Nephron (organoid): ENCODE results near the gene SLC15A3.

Experiments
- H3K27ac Mint-ChIP-seq, 3 experiments: 2 replicates each; pipeline ENCODE4 v1.8.0; 2020; ENCODE audit warnings: mixed read lengths in 3 of 3, mild to moderate bottlenecking in 2 of 3, moderate library complexity in 1 of 3
- H3K27me3 Mint-ChIP-seq: 2 replicates; pipeline ENCODE4 v1.8.0; 2021; ENCODE audit warnings: low read depth, mild to moderate bottlenecking, moderate library complexity, mixed read lengths
- H3K36me3 Mint-ChIP-seq: 2 replicates; pipeline ENCODE4 v1.8.0; 2020; ENCODE audit warnings: low read depth, mixed read lengths
- H3K4me1 Mint-ChIP-seq: 2 replicates; pipeline ENCODE4 v1.8.0; 2020; ENCODE audit warnings: mixed read lengths
- H3K4me3 Mint-ChIP-seq, 3 experiments: 2 replicates each; pipeline ENCODE4 v1.8.0; 2020; ENCODE audit warnings: mild to moderate bottlenecking in 3 of 3, mixed read lengths in 3 of 3, moderate library complexity in 2 of 3
- H3K9me3 Mint-ChIP-seq: 2 replicates; pipeline ENCODE4 v1.8.0; 2020; ENCODE audit warnings: mixed read lengths
- TF ChIP-seq, protein P1 (sequence below), 3 experiments: fragments of 200-600 bp; sonication (generic); IDR thresholded peaks; one replicate each; pipeline ENCODE4 v1.5.0; 2021; ENCODE audit warnings: antibody characterized with exemption in 3 of 3; ENCODE audit not compliant: unreplicated experiment in 3 of 3

Gene SLC15A3

DNA sequence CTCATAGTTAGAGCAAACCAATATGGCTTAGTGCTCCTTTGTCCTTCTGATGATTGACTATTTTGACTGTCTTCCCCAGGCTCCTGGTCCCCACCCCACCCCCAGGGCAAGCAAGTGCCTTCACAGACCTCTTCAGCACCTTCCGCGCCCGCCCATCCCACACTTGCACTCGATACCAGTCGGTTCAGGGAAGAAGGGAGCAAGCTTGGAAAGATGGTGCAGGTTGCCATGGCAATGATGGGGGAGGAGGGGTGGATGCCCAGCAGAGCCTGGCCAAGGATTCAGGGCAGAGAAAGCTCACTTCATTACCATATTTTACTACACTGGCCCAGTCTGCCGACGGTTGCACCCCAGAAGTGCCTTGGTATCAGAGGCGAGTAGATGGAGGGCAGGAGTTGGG lies 25.5 kb downstream of the SLC15A3 start:
- Mint-ChIP-seq H3K4me1 (peaks cover 35% of the 10 kb centered on the region), H3K36me3 (peaks cover 49% of the 10 kb centered on the region), H3K27me3 (peaks cover 8% of the 10 kb centered on the region), H3K27ac (no peak overlapping the region), H3K9me3 (no peaks in the 10 kb centered on the region), H3K4me3 (peak overlapping the region; percentile 93 to 94 (median 93))
- TF ChIP-seq, protein P1, sequence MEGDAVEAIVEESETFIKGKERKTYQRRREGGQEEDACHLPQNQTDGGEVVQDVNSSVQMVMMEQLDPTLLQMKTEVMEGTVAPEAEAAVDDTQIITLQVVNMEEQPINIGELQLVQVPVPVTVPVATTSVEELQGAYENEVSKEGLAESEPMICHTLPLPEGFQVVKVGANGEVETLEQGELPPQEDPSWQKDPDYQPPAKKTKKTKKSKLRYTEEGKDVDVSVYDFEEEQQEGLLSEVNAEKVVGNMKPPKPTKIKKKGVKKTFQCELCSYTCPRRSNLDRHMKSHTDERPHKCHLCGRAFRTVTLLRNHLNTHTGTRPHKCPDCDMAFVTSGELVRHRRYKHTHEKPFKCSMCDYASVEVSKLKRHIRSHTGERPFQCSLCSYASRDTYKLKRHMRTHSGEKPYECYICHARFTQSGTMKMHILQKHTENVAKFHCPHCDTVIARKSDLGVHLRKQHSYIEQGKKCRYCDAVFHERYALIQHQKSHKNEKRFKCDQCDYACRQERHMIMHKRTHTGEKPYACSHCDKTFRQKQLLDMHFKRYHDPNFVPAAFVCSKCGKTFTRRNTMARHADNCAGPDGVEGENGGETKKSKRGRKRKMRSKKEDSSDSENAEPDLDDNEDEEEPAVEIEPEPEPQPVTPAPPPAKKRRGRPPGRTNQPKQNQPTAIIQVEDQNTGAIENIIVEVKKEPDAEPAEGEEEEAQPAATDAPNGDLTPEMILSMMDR (IDR thresholded peaks at IDR 0.05; ENCODE audit: unreplicated experiment in 3 of 3) = no peak

DNA sequence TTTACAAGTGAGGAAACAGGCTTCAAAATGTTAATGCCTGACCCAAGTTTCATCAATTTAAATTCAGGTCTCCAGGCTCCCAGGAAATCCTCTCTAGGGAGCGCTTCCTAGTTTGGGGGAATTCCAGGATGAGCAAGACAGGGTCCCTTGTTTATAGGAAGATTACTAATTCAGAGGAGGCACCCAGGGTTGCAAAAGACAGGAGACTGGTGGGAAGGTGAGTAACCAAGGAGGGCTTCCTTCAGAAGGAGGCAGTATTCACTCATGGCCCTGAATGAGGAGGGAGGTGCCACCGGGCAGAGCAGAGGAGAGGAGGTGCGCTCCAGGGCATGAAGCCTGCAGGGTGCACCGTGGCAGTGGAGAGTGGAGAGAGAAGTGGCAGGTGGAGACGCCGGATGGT lies 26.1 kb downstream of the SLC15A3 start:
- H3K27me3 Mint-ChIP-seq = peaks cover 8% of the 10 kb centered on the region
- no peak overlapping the region for H3K27ac Mint-ChIP-seq
- H3K4me1 Mint-ChIP-seq = peaks cover 35% of the 10 kb centered on the region
- H3K4me3 Mint-ChIP-seq = peak overlapping the region; percentile 93 to 94 (median 93)
- no peaks in the 10 kb centered on the region for H3K9me3 Mint-ChIP-seq
- TF ChIP-seq, protein P1 (IDR thresholded peaks at IDR 0.05; ENCODE audit: unreplicated experiment in 3 of 3) = no peak
- peaks cover 48% of the 10 kb centered on the region for H3K36me3 Mint-ChIP-seq

DNA sequence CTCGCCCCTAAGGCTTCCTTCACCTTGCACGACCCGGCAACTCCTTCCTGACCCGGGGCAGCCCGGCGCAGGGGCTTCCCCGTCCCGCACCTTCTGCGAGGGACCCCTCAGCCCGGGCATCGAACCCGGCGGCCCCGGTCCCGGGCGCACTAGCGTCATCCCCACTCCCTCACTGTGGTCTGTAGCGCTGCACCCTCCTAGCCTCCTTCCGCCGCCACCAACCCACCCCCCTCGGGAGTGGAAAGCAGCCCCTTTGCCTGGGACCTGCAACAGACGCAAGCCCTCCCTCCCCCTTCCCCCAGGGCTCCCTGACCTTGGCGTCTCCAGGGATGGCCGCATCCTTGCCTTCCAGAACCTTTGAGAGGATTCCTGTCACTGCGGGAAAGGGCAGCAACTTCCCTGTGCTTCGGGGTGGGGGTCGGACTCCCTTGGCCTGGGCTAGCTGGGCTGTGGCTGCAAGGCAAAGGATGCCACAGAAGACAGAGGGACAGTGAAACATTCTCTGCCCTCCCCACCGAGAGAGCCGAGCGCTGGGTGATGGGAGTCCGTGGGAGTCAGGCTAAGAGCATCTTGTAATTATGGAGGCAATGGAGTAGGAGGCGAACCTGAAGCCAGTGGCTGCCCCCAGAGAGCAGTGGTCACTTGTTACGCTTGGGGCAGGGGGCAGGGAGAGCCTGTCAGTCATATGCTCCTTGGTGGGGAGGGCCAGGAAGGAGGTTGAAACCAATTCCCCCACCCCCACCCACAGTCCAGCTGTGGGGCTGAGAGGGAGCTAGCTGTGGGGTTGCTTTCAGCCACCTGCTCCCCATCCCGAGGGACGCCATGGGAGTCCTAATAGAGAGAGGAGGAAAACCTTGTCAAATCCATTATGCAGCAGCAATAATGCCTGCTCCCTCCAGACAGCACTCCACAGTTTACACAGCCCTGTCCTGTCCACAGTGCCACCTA lies 26.8 kb downstream of the SLC15A3 start:
- Mint-ChIP-seq H3K27me3 (peaks cover 8% of the 10 kb centered on the region), H3K9me3 (no peaks in the 10 kb centered on the region), H3K4me3 (peak overlapping the region; percentile 93 to 94 (median 93)), H3K4me1 (peaks cover 42% of the 10 kb centered on the region), H3K27ac (peak overlapping the region in 1 of 3 experiments; percentile 46), H3K36me3 (peaks cover 51% of the 10 kb centered on the region)
- TF ChIP-seq, protein P1 (IDR thresholded peaks at IDR 0.05; ENCODE audit: unreplicated experiment in 3 of 3) = no peak

DNA sequence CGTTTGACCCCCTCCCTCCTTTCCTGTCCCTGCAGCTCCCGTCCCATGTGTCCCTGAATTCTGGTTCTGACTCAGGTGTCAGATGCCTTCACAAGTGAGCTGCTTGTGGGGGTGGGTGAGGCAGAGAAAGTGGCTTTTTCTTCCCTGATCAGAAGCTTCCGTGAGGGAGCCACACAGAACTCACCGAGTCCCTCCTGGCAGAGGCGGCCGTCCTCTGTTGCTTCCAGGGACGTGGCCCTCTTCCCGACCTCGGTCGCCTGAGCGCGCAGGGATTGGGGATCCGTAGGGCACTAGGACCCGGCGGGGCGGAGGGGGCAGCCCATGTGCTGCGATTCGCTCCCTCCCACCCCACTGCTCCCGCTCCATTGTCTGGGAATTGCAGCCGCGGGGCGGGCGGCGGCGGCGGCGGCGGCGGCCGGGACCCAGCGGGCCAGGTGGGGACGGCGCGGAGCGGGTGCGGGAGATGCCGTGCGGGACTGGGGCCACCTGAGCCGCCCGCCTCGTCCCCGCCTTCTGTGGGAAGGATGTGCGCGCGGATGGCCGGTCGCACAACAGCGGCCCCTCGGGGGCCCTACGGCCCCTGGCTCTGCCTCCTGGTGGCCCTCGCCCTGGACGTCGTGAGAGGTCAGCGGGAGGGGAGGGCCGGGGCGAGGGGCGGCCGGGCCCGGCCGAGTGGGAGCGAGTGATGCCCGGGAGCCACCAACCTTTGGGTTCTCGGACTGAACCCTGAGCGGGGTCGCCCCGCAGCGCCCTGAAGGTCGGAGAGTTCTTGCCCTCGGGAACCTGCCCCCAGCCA lies 27.7 kb downstream of the SLC15A3 start, which contains the start of gene TMEM132A:
TMEM132A (plus strand) TSS at position 351 of the 796 bp plus-strand sequence; CDS start at position 525, 174 bp downstream.
- H3K4me1 Mint-ChIP-seq = peaks cover 51% of the 10 kb centered on the region
- H3K9me3 Mint-ChIP-seq = no peaks in the 10 kb centered on the region
- TF ChIP-seq, protein P1 (IDR thresholded peaks at IDR 0.05; ENCODE audit: unreplicated experiment in 3 of 3) = no peak
- peak within 1 kb of the TSS in 2 of 3 experiments; percentile 34 to 46 for H3K27ac Mint-ChIP-seq
- H3K36me3 Mint-ChIP-seq = peaks cover 51% of the 10 kb centered on the region
- peaks cover 8% of the 10 kb centered on the region for H3K27me3 Mint-ChIP-seq
- peak within 1 kb of the TSS; percentile 93 to 94 (median 93) for H3K4me3 Mint-ChIP-seq

DNA sequence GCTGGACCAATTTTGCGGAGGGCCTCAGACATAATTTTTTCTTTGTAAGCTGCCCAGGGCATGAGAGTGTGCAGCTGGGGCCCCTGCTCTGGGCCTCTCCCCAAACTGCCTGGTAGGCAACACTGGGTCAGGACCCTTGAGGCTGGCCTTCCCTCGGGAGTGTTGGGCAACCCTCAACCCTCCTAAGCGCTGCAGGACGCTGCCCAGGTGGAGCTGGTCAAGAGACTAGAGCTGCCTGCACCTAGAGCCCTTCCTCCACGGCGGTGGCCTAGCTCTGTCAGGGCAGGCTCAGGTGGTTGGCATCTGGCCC lies 28.2 kb downstream of the SLC15A3 start:
- TF ChIP-seq, protein P1 (IDR thresholded peaks at IDR 0.05; ENCODE audit: unreplicated experiment in 3 of 3) = no peak
- Mint-ChIP-seq H3K27ac (no peak overlapping the region), H3K27me3 (peaks cover 8% of the 10 kb centered on the region), H3K4me1 (peaks cover 56% of the 10 kb centered on the region), H3K9me3 (no peaks in the 10 kb centered on the region), H3K4me3 (peak overlapping the region; percentile 69 to 81 (median 74)), H3K36me3 (peaks cover 48% of the 10 kb centered on the region)
